Caco-2 (cell line): ENCODE data around the gene TBC1D9B. TPM values are rescaled to one million over a fixed set of nuclear protein-coding genes. Genes with fewer than 3 reads are reported as not detected.
A peak's percentile ranks its signal among the peaks of the same experiment; 100 is the strongest.

Source experiments
- Bru-seq: library from RNA; stranded (reverse); fragments of 400-500 nt; gene quantifications from one replicate; lab custom pipeline; 2021; lab: Mats Ljungman, UMichigan
- BruChase-seq, 2 experiments: library from RNA; stranded (reverse); fragments of 400-500 nt; gene quantifications; one replicate each; lab custom pipeline; 2021; lab: Mats Ljungman, UMichigan
- BruUV-seq: library from RNA; stranded (reverse); fragments of 400-500 nt; replicated peaks from 2 replicates; lab custom pipeline; 2021; lab: Mats Ljungman, UMichigan
- CTCF ChIA-PET: fragments of 300-600 bp; sonication (Branson Sonifier 250); formaldehyde crosslinking; loops from one replicate; lab custom pipeline; 2022; ENCODE audit warnings: antibody characterized with exemption; lab: Charles Lee
- POLR2A ChIA-PET: fragments of 300-600 bp; sonication (Branson Sonifier 250); formaldehyde crosslinking; loops from one replicate; lab custom pipeline; 2022; ENCODE audit warnings: antibody characterized with exemption; lab: Charles Lee
- DNase-seq, 2 experiments: peaks; one replicate each; pipeline versions ENCODE4 v3.0.0 to v3.0.0-alpha.2; 2020 to 2022
- H3K27me3 ChIP-seq: replicated peaks from 2 replicates; pipeline ENCODE4 v1.6.0; 2011; ENCODE audit warnings: low read length; ENCODE audit not compliant: control insufficient read depth, insufficient read depth
- H3K36me3 ChIP-seq: 2 replicates; pipeline ENCODE4 v1.5.1; 2011; ENCODE audit warnings: low read length; ENCODE audit not compliant: control insufficient read depth, insufficient read depth
- H3K4me1 ChIP-seq: fragments of 250-450 bp; sonication (Bioruptor Pico); 2 replicates; pipeline ENCODE4 v1.5.1; 2020; ENCODE audit warnings: mild to moderate bottlenecking
- H3K4me3 ChIP-seq: 2 replicates; pipeline ENCODE4 v1.5.1; 2011; ENCODE audit warnings: low read depth, mild to moderate bottlenecking, control low read depth, low read length
- H3K9me3 ChIP-seq: fragments of 250-450 bp; sonication (Bioruptor Pico); 2 replicates; pipeline ENCODE4 v1.5.1; 2020; ENCODE audit warnings: mild to moderate bottlenecking, moderate library complexity
- H3K27ac Mint-ChIP-seq: one replicate; pipeline ENCODE4 v1.8.0; 2022; ENCODE audit warnings: mixed read lengths; ENCODE audit not compliant: unreplicated experiment
- H3K27me3 Mint-ChIP-seq: one replicate; pipeline ENCODE4 v1.8.0; 2022; ENCODE audit warnings: mixed read lengths; ENCODE audit not compliant: insufficient read depth, unreplicated experiment
- H3K36me3 Mint-ChIP-seq: one replicate; pipeline ENCODE4 v1.8.0; 2022; ENCODE audit warnings: mild to moderate bottlenecking, mixed read lengths; ENCODE audit not compliant: insufficient read depth, unreplicated experiment
- H3K4me1 Mint-ChIP-seq: one replicate; pipeline ENCODE4 v1.8.0; 2022; ENCODE audit warnings: low read depth, mixed read lengths; ENCODE audit not compliant: unreplicated experiment
- H3K4me3 Mint-ChIP-seq: one replicate; pipeline ENCODE4 v1.8.0; 2022; ENCODE audit warnings: mild to moderate bottlenecking, moderate library complexity, mixed read lengths; ENCODE audit not compliant: unreplicated experiment
- H3K9me3 Mint-ChIP-seq: one replicate; pipeline ENCODE4 v1.8.0; 2022; ENCODE audit warnings: mixed read lengths; ENCODE audit not compliant: unreplicated experiment
- intact Hi-C: fragments of 100-400 bp; cut with micrococcal nuclease; formaldehyde crosslinking; loops from one replicate; pipeline ENCODE4 v1.10.0; 2022; ENCODE audit not compliant: unreplicated experiment
- long read RNA-seq: library from polyadenylated mRNA; stranded (forward); transcript quantifications from one replicate; pipeline ENCODE4 v2.0.0, GENCODE V29; 2022
- total RNA-seq: library from RNA; stranded (reverse); gene quantifications from 2 replicates; pipeline ENCODE4 v1.2.3, GENCODE V29; 2022
- TF ChIP-seq, protein P1 (sequence below), 2 experiments: fragments of 200-600 bp in 1 of 2; IDR thresholded peaks; 1 replicate in 1 of 2; 2 replicates in 1 of 2; pipeline versions ENCODE4 v1.5.1 to v1.8.0; 2011 to 2022; ENCODE audit warnings: antibody characterized with exemption in 1 of 2, control low read depth in 1 of 2, inconsistent platforms in 1 of 2, low read depth in 1 of 2, low read length in 1 of 2, mild to moderate bottlenecking in 1 of 2, moderate library complexity in 1 of 2; ENCODE audit not compliant: insufficient read depth in 1 of 2, severe bottlenecking in 1 of 2, unreplicated experiment in 1 of 2

The TBC1D9B gene
- total RNA-seq (106 and 107 TPM in 2 replicates), Bru-seq, nascent RNA (percentile 69 among the genes with signal in this experiment), BruChase-seq, experiment 1, labeled RNA remaining after a 2-hour chase (percentile 72 among the genes with signal in this experiment), BruChase-seq, experiment 2, labeled RNA remaining after a 6-hour chase (percentile 82 among the genes with signal in this experiment)
- long read RNA-seq, full-length matches to known transcripts = 33 of 81 reads
- long read RNA-seq, partial matches to known transcripts = 36 of 81 reads
- long read RNA-seq, other reads (novel, unspliced or antisense) = 12 of 81 reads

DNA sequence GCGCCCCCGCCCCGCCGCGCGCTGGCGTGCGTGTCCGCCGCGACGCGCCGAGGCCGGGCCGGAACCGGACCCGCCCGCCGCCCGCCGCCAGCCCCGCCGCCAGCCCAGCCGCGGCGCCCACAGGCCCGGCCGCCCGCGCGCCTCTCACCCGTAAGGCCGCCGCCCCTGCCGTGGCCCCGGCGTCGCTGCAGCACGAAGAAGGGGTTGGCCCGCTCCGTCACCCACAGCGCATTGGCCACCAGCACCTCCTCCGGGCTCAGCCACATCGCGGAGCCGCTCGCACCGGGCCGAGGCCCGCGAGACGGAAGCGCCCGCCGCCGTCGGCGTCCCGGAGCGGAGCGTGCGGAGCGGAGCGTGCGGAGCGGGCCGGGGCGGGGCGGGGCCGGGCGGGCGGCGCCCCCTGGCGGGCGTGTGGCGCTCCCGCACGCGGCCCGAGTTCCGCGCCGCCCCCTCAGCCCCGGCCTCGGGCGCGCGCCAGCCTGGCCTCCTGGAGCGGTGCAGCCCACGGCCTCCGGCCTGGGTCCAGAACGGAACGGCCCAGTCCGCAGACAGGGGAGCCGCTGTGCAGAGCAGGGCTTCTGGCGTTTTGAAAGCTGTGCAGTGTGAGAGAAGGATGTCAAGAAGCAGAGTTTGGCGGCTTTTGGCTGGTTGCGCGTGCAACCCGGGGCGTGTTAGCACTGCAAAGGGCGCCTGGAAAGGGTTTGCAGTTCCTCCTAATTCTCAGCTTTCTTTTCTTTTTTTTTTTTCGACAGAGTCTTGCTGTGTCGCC is at the start of gene TBC1D9B:
Gene TBC1D9B (minus strand): TSS at position 342 of the 769 bp plus-strand sequence. CDS start 76 bp downstream, at position 266.
- H3K36me3 ChIP-seq = peaks cover 3% of the 10 kb centered on the region
- H3K4me3 ChIP-seq = peak within 1 kb of the TSS; percentile 76
- intact Hi-C loops = loop anchor here (2.0 to 5.0 kb wide), 2 partner anchors 50 to 67 kb away; partner anchors contain the start of gene MRNIP
- peaks cover 6% of the 10 kb centered on the region for H3K4me1 Mint-ChIP-seq
- TF ChIP-seq, protein P1, sequence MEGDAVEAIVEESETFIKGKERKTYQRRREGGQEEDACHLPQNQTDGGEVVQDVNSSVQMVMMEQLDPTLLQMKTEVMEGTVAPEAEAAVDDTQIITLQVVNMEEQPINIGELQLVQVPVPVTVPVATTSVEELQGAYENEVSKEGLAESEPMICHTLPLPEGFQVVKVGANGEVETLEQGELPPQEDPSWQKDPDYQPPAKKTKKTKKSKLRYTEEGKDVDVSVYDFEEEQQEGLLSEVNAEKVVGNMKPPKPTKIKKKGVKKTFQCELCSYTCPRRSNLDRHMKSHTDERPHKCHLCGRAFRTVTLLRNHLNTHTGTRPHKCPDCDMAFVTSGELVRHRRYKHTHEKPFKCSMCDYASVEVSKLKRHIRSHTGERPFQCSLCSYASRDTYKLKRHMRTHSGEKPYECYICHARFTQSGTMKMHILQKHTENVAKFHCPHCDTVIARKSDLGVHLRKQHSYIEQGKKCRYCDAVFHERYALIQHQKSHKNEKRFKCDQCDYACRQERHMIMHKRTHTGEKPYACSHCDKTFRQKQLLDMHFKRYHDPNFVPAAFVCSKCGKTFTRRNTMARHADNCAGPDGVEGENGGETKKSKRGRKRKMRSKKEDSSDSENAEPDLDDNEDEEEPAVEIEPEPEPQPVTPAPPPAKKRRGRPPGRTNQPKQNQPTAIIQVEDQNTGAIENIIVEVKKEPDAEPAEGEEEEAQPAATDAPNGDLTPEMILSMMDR (IDR thresholded peaks at IDR 0.05; ENCODE audit: insufficient read depth in 1 of 2, low read depth in 1 of 2, low read length in 1 of 2, severe bottlenecking in 1 of 2, unreplicated experiment in 1 of 2) = peak; percentile 2 to 40
- no peaks in the 10 kb centered on the region for H3K27me3 Mint-ChIP-seq
- peak in 1 of 2 experiments; percentile 73 for DNase-seq
- H3K36me3 Mint-ChIP-seq = peaks cover 28% of the 10 kb centered on the region
- H3K27ac Mint-ChIP-seq = peak within 1 kb of the TSS; percentile 80
- peak within 1 kb of the TSS; percentile 82 for H3K4me3 Mint-ChIP-seq
- no peaks in the 10 kb centered on the region for H3K9me3 ChIP-seq
- ChIA-PET CTCF (interaction anchor here (0.6 kb wide), 1 partner anchor 145 kb away, joined by 3 read pairs; no protein-coding TSS in a partner anchor), POLR2A (interaction anchor here (0.6 kb wide), 1 partner anchor 366 kb away, joined by 7 read pairs; no protein-coding TSS in a partner anchor)
- no TSS peak for BruUV-seq
- H3K4me1 ChIP-seq = peaks cover 4% of the 10 kb centered on the region; the same call in 1 of the 2 replicates
- no peaks in the 10 kb centered on the region for H3K9me3 Mint-ChIP-seq
- H3K27me3 ChIP-seq = no peaks in the 10 kb centered on the region

DNA sequence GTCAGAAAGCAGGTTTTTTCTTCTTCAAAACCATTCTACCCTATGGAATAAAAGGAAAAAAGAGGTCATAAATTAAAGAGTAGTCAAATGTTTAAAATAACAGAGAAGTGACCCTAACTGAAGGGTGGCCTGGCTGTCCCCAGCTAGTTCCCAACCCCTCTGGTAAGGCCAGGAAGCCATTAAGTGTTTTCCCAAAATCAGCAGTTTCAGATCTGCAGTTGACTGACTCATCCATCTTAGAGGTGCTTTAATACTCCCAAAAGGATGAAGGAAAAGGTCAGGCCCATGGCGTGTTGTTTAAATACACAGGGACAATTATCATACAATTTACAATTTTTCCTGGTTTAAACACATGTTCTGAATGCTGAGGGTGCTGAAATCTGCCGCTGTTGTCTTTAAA is 47.9 kb upstream of the TBC1D9B start:
- Mint-ChIP-seq H3K9me3 (no peaks in the 10 kb centered on the region), H3K4me3 (no peak overlapping the region), H3K36me3 (no peaks in the 10 kb centered on the region), H3K4me1 (no peaks in the 10 kb centered on the region), H3K27ac (no peak overlapping the region), H3K27me3 (no peaks in the 10 kb centered on the region)
- TF ChIP-seq, protein P1 (IDR thresholded peaks at IDR 0.05; ENCODE audit: insufficient read depth in 1 of 2, low read depth in 1 of 2, low read length in 1 of 2, severe bottlenecking in 1 of 2, unreplicated experiment in 1 of 2) = no peak
- Histone ChIP-seq H3K4me3 (no peak overlapping the region), H3K9me3 (no peaks in the 10 kb centered on the region), H3K36me3 (peaks cover 1% of the 10 kb centered on the region; the same call in 1 of the 2 replicates), H3K4me1 (no peaks in the 10 kb centered on the region), H3K27me3 (no peaks in the 10 kb centered on the region)
- ChIA-PET POLR2A (no interaction called here), CTCF (interaction anchor here (1.3 kb wide), 1 partner anchor 20 kb away, joined by 4 read pairs; no protein-coding TSS in a partner anchor)
- DNase-seq = no peak
- BruUV-seq = no TSS peak
- intact Hi-C loops = no loop called here

DNA sequence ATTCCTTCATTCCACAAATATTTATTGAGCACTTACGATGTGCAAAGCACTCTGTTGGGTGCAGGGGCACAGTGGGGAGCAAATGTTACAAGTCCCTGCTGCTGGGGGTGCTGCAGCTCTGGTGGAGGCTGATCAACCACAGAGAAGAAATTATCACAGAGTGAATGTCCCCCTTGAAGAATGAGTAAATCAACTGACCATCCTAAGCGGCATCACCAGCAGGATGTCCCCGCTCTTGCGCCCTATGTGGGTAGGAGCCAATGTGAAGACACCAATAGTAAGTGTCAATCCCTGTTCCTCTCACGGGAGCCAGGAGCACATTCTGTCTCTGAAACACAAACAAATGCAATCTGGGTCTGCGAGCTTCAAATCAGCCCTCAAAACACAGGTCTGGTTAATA is 47.4 kb upstream of the TBC1D9B start:
- Histone ChIP-seq H3K9me3 (no peaks in the 10 kb centered on the region), H3K27me3 (no peaks in the 10 kb centered on the region), H3K36me3 (peaks cover 1% of the 10 kb centered on the region; the same call in 1 of the 2 replicates), H3K4me1 (no peaks in the 10 kb centered on the region), H3K4me3 (no peak overlapping the region)
- TF ChIP-seq, protein P1 (IDR thresholded peaks at IDR 0.05; ENCODE audit: insufficient read depth in 1 of 2, low read depth in 1 of 2, low read length in 1 of 2, severe bottlenecking in 1 of 2, unreplicated experiment in 1 of 2) = no peak
- POLR2A ChIA-PET = no interaction called here
- BruUV-seq = no TSS peak
- H3K27me3 Mint-ChIP-seq = no peaks in the 10 kb centered on the region
- intact Hi-C loops = no loop called here
- H3K4me3 Mint-ChIP-seq = no peak overlapping the region
- no peaks in the 10 kb centered on the region for H3K36me3 Mint-ChIP-seq
- CTCF ChIA-PET = no interaction called here
- DNase-seq = no peak
- H3K27ac Mint-ChIP-seq = no peak overlapping the region
- no peaks in the 10 kb centered on the region for H3K4me1 Mint-ChIP-seq
- no peaks in the 10 kb centered on the region for H3K9me3 Mint-ChIP-seq
